Cerebellar cortex (tissue), 1 donor: ENCODE data around the gene TRPV4.
A peak's percentile ranks its signal among the peaks of the same experiment; 100 is the strongest.

Experiments used
- DNase-seq: peaks from one replicate; pipeline ENCODE4 v3.0.0-alpha.2; 2015; ENCODE audit warnings: low spot score

TRPV4 gene

DNA sequence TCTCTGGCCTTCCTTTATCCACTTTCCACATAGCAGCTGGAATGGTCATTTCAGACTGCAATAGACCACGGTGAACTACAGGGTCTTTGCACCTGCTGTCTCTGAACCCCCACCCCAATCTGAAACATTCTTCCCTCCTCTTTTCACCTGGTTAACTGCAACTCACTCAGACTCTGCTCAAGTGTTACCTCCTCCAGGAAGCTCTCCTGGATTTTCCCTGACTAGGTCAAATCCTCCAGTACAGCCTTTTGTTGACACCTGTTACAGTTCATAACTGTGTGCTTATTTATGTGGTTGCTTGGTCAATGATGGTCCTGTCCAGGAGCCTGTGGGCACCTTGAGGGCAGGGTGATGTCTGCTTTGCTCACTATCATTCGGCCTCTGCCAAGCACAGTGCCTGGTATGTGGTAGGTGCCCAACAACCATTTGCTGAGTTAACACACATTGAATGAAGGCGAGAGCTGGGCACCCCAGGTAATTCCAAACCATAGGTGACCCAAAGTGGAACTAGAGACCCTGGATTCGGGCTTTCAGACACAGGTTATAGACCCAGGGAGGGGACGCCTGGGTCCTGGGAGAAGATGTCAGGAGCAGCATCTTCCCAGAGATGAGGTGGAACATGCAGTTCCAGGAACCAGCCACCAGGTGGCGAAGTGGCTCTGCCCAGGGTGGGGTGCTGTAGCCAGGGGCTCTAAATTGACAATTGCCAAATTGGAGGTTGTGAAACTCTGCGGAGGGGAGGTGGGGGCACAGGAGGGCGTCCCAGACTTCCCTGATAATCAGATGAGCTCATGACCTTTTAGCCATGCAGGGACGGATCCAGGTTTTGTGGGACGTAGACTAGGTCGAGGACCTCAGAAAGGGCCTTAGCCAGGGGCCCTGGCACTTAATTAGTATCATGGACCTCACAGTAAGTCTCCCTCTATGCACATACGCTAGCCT, 28.1 kb downstream of the TRPV4 start:
- peak; percentile 78 for DNase-seq

DNA sequence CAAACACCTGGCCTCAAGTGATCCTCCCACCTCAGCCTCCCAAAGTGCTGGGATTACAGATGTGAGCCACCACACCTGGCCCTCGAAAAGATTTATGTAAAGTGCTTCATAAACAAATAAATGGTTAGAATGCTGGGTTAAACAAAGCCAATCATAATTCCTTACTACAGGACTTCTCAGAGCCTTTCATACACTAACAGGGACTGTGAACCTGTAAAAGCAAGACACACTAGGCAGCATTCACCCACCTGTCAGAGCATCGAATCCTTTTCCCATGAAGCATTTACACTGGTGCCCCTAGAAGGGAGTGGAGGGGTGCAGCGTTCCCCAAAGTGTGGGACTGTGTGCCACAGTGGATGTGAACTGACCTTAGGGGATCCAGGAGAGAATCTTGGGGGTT, 29.5 kb downstream of the TRPV4 start:
- DNase-seq = no peak

DNA sequence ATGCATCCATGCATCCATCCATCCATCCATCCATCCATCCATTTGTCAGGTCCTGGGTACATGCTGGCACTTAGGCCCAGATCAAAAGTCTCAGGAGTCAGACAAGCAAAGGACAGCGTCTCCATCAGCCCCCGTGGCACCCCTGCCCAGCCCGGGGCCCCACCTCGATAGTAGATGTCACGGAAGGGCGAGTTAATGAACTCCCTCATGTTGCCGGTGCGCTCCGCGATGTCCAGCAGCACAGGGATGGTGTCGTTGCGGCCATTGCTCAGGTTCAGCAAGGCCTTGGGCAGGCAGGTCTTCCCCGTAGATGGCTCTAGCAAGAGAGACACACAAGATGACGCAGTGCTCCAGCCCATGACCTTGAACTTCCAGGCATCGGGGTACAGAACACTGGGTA, 30.4 kb downstream of the TRPV4 start:
- DNase-seq = no peak

DNA sequence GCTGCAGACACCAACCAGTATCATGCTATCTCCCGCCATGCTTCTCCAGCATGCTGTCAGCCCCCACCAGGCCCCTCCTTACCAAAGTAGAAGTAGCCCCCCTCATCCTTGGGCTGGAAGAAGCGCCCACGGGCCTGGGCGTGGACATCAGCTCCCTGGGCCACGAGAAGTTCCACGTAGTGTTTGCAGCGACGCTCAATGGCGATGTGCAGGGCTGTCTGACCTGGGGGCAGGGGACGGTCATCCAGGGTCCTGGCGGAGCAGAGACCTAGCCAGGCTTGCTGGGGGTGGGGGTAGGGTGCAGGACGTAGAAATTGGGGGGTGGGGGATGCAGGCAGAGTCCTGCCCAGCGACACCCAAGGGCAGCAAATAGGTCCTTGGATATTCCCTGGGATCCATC, 32.7 kb downstream of the TRPV4 start:
- no peak for DNase-seq

DNA sequence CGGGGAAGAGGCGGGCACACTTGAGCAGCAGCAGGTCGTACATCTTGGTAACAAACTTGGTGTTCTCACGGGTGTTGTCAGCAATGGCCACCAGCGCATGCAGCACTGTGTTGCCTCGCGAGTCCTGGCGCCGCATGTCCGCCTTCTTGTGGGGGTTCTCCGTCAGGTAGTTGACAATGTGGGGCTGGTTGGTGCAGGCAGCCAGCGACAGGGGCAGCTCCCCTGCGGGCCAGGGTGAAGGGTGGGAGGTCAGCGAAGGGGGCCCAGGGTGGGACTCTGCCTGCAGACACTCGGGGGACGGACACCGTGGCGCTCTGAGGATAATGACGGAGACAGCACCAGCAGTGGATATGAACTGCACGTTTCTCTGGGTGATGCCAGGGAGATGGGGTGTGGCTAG, 34.5 kb downstream of the TRPV4 start:
- DNase-seq = no peak

DNA sequence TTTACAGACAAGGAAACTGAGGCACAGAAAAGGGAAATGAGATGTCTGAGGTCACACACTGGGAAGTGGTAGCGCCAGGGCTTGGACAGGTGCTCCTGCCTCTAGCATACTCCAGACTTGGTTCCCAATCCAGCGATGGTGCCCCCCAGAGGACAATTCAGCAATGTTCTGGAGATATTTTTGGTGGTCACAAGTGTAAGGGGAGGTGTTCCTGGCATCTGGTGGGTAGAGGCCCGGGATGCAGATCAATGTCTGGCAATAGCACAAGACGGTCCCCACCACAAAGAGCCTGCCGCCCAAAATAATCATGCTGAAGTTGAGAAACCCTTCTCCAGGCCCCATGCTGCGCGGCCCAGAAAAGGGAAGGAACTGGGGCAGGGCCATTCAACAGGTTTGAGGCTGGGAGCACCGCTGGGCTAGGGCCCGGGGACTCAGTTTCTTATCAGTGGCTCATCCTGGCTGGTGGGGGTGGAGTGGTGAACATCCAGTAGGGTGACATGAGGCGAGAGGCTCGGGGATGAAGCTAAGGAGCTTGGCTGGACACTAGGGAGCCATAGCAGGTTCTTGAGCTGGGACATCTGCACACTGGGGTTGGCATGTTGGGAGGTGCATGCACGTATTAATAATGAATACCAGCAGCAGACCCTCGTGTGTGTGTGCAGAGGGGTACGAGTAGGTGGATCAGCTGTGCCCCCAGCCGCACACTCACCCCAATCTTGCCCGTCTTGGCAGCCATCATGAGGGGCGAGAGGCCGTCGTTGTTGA, 35.1 kb downstream of the TRPV4 start:
- DNase-seq = no peak

DNA sequence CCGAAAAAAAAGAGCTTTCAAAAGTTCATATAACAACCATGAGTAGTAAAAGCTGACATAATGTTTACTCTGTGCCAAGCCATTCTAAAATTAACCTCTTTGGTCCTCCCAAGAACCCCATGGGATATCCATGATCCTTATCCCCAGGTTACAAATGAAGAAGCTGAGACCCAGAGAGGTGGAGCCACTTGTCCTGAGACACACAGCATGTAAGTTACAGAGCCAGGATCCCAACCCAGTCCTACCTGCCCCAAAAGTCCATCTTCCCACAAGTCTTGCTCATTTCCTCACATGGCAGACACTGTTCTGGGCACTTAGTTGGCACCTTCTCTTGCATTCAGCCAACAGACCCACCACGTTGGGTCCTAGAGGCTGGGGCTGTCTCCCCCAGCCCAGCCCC, 37.1 kb downstream of the TRPV4 start:
- DNase-seq = no peak

DNA sequence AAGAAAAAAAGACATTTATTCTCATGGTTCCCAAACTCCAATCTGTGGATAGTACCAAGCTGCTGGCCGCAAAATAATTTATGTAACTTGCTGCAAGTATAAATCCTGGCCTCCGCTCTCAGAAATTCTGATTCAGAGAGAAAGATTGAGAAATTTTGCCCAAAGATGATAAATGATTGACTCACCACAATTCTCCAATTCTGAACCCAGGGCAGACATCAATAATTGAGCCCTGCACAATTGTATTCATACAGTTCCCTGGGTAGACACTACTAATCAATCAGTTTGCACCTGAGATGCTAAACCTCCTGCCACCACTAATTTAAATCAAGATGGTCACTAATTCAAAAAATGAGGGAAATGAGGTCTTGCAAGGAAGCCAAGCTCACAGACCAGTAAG, 38.2 kb downstream of the TRPV4 start:
- no peak for DNase-seq

DNA sequence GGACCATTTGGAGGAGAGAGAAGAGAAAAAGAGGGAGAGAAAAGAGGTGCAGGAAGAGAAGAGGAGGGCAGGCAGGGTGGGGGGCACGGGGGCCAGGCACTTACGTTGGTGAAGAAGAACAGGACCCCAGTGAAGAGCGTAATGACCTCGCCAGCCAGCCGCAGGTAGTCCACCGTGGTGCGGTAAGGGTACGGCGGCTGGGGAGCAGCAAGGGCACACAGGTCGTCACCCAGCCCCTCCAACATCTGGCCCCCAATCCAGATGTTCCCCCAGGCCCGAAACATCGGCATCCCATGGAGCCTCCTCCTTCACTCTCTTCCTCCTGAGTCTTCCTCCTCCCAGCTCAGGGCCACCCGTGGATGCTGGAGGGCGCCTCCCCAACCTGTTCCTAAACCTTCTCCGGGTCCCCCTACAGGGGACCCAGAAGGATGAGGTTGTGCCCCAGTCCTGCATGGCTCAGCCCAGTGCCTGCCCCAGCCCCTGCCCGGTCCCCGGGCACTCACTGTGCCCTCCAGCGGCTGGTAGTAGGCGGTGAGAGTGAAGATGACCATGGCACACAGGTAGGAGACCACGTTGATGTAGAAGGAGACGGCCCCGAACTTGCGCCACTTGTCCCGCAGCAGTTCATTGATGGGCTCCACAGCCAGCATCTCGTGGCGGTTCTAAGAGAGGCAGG, 39.2 kb downstream of the TRPV4 start:
- DNase-seq = no peak

DNA sequence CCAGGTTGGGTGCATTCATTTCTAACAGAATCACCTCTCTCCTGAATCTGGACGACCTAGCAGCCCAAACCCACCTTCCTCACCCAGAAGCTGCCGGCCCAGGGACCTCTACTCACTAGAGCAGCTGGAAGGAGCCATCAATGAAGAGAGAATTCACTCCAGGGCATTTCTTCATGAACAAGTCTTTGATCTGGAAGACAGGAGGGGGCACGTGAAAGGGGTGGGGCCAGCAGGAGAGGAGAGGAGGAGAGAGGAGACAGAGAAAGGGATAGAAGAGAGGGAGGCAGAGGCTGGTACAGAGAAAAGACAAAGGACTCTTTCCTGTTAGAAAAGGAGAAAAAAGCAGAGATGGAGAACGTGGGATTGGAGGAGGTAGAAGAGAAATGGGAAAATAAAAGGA, 39.8 kb downstream of the TRPV4 start:
- no peak for DNase-seq

DNA sequence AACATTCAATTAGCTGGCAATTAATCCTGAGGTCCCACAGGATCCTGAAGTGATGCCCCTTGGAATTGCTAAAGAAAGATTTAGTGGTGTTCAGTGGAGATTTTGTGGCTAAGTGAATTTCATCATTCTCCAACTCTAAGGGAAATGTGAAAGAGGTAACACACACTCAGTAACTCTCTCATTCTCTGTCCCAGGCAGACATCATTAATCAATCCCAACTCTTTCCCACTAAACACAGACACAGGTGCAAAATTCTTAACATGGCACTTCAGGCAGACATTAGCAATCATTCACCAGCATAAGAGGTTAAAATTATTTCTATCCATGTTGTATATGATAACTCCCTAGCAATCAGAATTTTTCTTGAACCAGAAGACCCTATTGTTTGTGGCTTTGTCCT, 40.2 kb downstream of the TRPV4 start:
- no peak for DNase-seq

DNA sequence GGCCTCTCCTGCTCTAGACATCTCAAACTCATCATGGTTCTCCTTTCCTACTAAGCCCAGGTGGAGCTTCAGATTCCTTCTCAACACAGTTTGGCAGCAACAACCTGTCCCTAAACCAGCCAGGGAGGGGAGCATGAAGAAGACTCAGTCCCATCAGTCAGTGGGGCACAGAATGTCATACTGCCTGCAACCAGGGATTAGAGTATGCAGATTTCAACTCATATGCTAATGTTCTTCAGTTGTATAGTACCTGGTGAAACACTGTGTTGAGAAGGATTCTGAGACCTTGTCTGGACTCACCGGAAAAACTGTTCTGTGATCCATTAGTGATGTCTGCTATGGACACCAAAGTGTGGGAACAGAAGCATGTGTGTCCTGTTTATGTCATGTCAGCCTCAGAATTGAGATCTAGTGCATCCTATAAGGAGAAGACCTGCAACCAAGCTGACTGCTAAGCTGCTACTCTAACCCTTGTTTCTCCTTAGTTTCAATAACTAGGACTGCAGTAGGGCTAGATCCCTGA, 43.6 kb downstream of the TRPV4 start:
- no peak for DNase-seq

DNA sequence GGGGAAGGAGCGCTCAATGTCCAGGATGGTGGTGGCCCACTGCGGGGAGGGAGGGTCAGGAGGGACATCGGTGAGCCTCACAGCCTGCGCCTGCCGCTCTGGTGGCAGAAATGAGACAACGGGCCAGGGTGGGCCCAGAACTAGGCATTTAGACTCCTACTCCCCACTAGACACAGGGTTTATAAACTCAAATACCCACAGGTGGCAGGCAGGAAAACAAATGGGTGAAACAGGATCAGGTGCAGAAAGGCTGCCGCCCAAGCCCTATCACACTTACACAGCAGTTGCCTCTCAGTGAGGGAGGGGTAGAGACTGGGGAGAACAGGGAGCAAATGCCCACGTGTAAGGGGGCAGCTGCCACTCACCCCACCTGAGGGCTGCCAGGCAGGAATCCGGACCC, 46.4 kb downstream of the TRPV4 start:
- DNase-seq = no peak

DNA sequence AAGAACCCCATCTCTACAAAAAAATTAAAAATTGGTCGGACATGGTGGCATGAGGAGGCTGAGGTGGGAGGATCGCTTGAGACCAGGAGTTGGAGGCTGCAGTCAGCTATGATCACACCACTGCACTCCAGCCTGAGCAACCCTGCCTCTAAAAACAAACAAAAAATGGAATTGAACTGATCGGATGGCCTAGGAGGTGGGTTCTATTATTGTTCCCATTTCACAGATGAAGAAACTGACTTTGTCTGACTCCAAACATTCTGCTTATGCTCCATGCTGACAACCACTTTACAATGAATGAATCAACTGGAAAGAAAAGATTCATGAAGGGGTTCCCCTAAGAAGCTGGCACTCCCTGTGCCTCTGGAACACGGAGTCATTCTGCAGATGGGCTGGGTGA, 47.3 kb downstream of the TRPV4 start:
- DNase-seq = no peak

DNA sequence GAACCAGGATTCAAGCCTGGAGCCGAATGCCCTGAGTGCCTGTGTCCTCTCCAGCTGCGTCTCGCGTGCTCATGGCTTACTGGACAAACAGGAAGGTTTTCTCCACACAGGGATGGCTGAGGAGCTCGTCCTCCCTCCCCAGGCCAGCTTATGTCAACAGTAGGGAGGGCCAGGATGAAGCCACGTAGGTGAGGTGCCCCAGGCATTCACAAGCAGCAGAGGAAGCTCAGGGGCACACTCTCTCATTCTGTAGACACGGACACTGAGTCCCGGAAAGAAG, 49.3 kb downstream of the TRPV4 start:
- DNase-seq = no peak

DNA sequence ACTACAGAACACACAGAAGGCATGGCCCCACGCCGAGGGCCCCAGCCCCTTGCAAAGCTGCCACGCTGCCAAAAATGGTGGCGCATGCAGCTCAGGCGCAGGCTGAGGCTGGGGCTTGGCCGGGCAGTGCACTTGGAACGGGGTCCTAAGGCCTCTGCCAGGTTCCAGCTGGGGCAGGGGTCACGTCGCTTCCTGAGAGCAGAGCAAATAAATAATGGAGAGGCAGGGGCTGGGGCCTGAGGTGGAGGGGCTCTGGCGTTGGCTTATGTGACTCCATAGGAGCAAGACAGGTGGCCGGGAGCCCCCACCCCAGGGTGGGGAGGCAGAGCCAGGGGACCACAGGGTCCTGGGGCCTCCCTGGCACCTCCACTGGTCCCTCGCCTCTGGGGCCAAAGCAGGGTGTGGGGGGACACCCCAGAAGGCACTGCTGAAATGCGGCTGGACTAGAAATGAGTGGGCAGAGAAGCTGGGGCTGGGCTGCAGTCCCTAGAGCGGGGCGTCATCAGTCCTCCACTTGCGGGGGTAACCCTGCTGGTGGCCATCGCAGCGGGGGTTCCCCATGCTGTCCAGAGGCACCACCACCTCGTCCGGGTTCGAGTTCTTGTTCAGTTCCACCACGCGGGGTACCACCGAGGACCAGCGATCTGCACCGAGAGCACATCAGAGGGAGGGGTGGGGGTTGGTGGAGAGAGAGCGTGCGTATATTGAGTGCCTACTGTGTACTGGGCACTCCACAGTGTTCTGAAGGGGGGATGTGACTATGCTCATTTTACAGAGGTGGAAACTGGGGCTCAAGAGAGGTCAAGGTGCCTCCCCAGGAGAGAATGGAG, 49.8 kb downstream of the TRPV4 start:
- DNase-seq = no peak

DNA sequence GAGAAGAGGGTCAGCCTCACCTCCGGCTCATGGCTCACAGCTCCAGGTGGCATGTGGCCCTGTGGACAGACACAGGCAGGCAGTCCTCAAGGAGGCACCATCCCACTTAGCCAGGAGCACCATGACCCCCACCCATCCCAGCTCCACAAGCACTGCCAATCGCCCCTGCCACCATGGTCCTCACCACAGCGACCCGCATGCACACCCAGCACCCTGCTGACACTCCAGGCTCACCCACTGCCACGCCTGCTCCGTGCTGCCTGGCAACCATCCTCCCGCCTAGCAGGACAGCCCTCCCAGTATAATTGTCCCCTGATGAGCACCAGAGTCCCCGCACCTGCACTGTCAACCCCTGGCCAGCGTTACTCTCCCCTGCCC, 50.9 kb downstream of the TRPV4 start:
- DNase-seq = no peak

DNA sequence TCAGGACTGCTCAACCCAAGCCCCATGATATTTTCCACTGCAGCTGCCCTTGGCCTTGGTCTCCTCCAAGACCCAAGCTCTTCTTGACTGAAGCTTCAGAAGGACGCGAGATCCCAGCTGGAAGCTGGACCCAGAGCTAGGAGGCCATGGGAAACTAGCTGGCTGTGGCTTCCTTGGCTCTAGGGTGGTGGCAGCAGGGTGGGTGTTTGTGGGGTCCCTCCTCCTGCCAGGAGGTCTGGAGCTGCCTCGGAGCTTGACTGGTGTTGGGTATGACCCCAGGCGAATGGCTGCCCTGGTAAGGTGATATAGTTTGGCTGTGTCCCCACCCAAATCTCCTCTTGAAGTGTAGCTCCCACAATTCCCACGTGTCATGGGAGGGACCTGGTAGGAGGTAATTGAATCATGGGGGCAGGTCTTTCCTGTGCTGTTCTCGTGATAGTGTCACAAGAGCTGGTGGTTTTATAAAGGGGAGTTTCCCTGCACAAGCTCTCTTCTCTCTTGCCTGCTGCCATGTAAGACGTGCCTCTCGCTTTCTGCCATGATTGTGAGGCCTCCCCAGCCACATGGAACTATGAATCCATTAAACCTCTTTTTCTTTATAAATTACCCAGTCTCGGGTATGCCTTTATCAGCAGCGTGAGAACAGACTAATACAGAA, 51.4 kb downstream of the TRPV4 start:
- no peak for DNase-seq

DNA sequence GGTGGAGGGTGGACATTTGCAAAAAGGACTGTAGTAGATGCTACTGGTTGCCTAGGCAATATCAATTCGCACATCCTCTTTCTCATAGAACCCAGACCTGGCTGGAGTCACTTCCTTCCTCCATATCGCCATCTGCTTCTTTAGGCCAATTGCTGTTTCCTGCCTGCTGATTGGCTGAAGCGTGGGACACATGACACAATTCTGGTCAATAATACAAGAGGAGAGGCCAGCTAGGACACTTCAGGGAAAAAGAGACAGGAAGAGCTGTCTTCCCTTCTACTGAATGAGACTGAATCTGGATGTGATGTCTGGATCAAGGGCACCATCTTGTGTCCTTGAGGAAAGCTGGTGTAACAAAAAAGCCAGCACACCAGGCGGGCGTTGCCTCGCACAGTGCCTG, 53.8 kb downstream of the TRPV4 start:
- DNase-seq = no peak

DNA sequence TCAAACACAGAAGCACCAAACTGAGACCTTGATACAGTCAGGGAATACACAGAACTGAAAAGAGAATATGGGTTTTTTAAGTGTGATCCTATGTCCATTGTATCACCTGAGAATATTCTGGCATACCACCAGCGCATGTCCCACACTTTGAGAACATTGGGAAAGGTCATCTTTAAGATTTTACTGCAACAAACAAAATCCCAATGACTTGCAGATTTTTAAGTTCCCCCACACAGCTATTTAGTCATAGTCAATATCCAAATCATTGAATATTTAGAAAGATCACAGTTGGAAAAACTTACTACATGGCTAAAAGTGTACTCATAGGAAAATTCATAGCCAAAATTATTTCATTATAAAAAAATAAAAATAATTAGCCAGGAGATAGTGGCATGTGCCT, 54.5 kb downstream of the TRPV4 start:
- DNase-seq = no peak

DNA sequence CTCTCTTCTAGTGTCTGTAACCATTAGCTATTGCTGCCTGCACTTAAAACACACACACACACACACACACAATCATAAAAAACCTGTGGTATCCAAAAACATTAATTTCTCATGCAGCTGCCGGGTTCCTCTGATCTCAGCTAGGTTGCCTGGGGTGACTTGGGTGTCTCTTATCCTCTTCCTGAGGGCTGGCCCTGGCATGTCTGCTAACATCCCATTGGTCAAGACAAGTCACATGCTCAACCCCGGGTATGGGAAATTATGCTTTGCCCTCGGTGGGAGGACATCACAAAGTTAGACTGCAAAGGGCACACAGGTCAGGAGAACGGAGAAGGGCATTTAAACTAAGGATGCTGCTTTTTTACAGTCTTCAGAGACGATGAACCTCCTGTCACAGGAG, 55.7 kb downstream of the TRPV4 start:
- no peak for DNase-seq

DNA sequence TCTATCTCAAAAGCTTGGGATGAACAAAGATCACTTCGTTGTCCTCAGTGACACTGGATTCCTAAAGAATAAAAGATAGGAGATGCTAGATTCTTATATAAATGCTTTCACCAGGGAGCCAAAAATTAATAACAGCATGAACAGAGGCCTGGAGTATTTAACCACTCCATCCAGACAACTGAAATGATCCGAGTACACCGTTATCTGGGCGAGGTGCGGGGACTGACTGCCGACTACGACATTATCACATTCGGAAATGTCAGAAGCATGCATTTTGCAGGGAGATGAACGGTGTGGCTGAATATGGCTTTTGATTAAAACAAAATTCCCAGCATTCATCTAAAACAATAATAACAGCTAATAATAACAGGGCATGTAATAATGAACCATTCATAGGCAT, 56.6 kb downstream of the TRPV4 start:
- no peak for DNase-seq
